B cell (primary cell): ENCODE measurements around the gene EP400. TPM values are rescaled to one million over a fixed set of nuclear protein-coding genes. Genes with fewer than 3 reads are reported as not detected.
A peak's percentile ranks its signal among the peaks of the same experiment; 100 is the strongest.

Source experiments
- ATAC-seq: fragments of 200-7000 bp; cut with Tn5 transposase; one replicate; pipeline ENCODE4 v1.10.0; 2021; ENCODE audit warnings: low read depth, mild to moderate bottlenecking, moderate number of reproducible peaks, moderate library complexity
- CTCF ChIA-PET: fragments of 350-600 bp; sonication (Branson Sonifier 250); formaldehyde crosslinking; loops from one replicate; lab custom pipeline; 2021; ENCODE audit warnings: antibody characterized with exemption, inconsistent platforms; lab: Charles Lee
- POLR2A ChIA-PET: fragments of 350-600 bp; sonication (Branson Sonifier 250); formaldehyde crosslinking; loops from one replicate; lab custom pipeline; 2021; ENCODE audit warnings: antibody characterized with exemption; lab: Charles Lee
- DNase-seq: peaks from one replicate; pipeline ENCODE4 v3.0.0; 2013
- H2AFZ ChIP-seq: 2 replicates; pipeline ENCODE4 v1.6.1; 2012; ENCODE audit warnings: mild to moderate bottlenecking, low read depth, low read length; ENCODE audit not compliant: insufficient read depth, poor library complexity, severe bottlenecking
- H3K27ac ChIP-seq, 2 donors: 1 replicate in 1 of 2; 2 replicates in 1 of 2; pipeline ENCODE4 v1.5.1; 2012 to 2013; ENCODE audit warnings: low read length in 2 of 2, mild to moderate bottlenecking in 2 of 2, moderate library complexity in 1 of 2
- H3K27me3 ChIP-seq, 4 experiments: fragments of 200-600 bp in 1 of 4; sonication (generic) in 1 of 4; replicated peaks in 1 of 4; 1 replicate in 2 of 4; 2 replicates in 2 of 4; pipeline versions ENCODE4 v1.6.1 to v1.7.0; 2013 to 2016; ENCODE audit warnings: low read length in 3 of 4, mild to moderate bottlenecking in 2 of 4, mixed read lengths in 1 of 4, moderate library complexity in 1 of 4; ENCODE audit not compliant: insufficient read depth in 4 of 4, control insufficient read depth in 3 of 4; ENCODE audit errors: control extremely low read depth in 1 of 4
- H3K36me3 ChIP-seq, 2 experiments: replicated peaks in 1 of 2; 1 replicate in 1 of 2; 2 replicates in 1 of 2; pipeline versions ENCODE4 v1.6.1 to v1.7.1; 2013; ENCODE audit warnings: low read length in 1 of 2; ENCODE audit not compliant: insufficient read depth in 2 of 2, control insufficient read depth in 1 of 2; ENCODE audit errors: control extremely low read depth in 1 of 2, extremely low read depth in 1 of 2
- H3K4me1 ChIP-seq, 2 donors: fragments of 200-600 bp in 1 of 2; sonication (generic) in 1 of 2; 1 replicate in 1 of 2; 2 replicates in 1 of 2; pipeline versions ENCODE4 v1.5.1 to v1.6.1; 2013 to 2017; ENCODE audit warnings: low read length in 2 of 2; ENCODE audit not compliant: control insufficient read depth in 2 of 2, insufficient read depth in 2 of 2
- H3K4me2 ChIP-seq: replicated peaks from 2 replicates; pipeline ENCODE3; 2012; ENCODE audit warnings: mild to moderate bottlenecking, low read depth, low read length; ENCODE audit not compliant: poor library complexity, severe bottlenecking
- H3K4me3 ChIP-seq, 5 experiments: fragments of 200-600 bp in 1 of 5; sonication (generic) in 1 of 5; 1 replicate in 3 of 5; 2 replicates in 2 of 5; pipeline versions ENCODE4 v1.5.1 to v1.7.0; 2011 to 2016; ENCODE audit warnings: low read length in 4 of 5, mild to moderate bottlenecking in 4 of 5, low read depth in 2 of 5, control low read depth in 1 of 5, moderate library complexity in 1 of 5; ENCODE audit not compliant: insufficient read depth in 1 of 5; ENCODE audit errors: control extremely low read depth in 1 of 5, extremely low read depth in 1 of 5
- H3K79me2 ChIP-seq: fragments of 200-600 bp; sonication (generic); one replicate; pipeline ENCODE4 v1.6.0; 2016; ENCODE audit warnings: low read length; ENCODE audit not compliant: control insufficient read depth, insufficient read depth
- H3K9ac ChIP-seq: fragments of 200-600 bp; sonication (generic); 2 replicates; pipeline ENCODE4 v1.6.1; 2017; ENCODE audit warnings: mild to moderate bottlenecking, low read length, moderate library complexity
- H3K9me3 ChIP-seq, 3 donors: one replicate each; pipeline versions ENCODE4 v1.6.1 to v1.7.1; 2013; ENCODE audit warnings: low read length in 2 of 3; ENCODE audit not compliant: control insufficient read depth in 2 of 3, insufficient read depth in 1 of 3; ENCODE audit errors: control extremely low read depth in 1 of 3
- H4K20me1 ChIP-seq: 2 replicates; pipeline ENCODE4 v1.6.0; 2012; ENCODE audit warnings: mild to moderate bottlenecking, low read length; ENCODE audit not compliant: insufficient read depth, control insufficient read depth, poor library complexity, severe bottlenecking
- H3K27ac Mint-ChIP-seq: one replicate; pipeline ENCODE4 v1.8.0; 2021; ENCODE audit warnings: mixed read lengths
- H3K27me3 Mint-ChIP-seq: one replicate; pipeline ENCODE4 v1.8.0; 2021; ENCODE audit warnings: mixed read lengths
- H3K4me1 Mint-ChIP-seq: one replicate; pipeline ENCODE4 v1.8.0; 2021; ENCODE audit warnings: mixed read lengths
- H3K4me3 Mint-ChIP-seq: one replicate; pipeline ENCODE4 v1.8.0; 2021; ENCODE audit warnings: mixed read lengths
- H3K9me3 Mint-ChIP-seq: one replicate; pipeline ENCODE4 v1.8.0; 2022; ENCODE audit warnings: mixed read lengths; ENCODE audit not compliant: insufficient read depth
- EZH2 ChIP-seq: IDR thresholded peaks from 2 replicates; pipeline ENCODE4 v1.6.1; 2012; ENCODE audit warnings: borderline replicate concordance, low read depth, mild to moderate bottlenecking, moderate library complexity, low read length; ENCODE audit not compliant: insufficient read depth, poor library complexity, severe bottlenecking
- WGBS: methylation state at CpG from one replicate; pipeline ENCODE4 v1.1.5; 2013; ENCODE audit warnings: missing lambda C conversion rate; ENCODE audit not compliant: insufficient coverage; 5-methylcytosine and 5-hydroxymethylcytosine counted together
- intact Hi-C: fragments of 100-400 bp; cut with micrococcal nuclease; formaldehyde crosslinking; loops from one replicate; pipeline ENCODE4 v1.10.0; 2022
- polyA plus RNA-seq: library from polyadenylated mRNA; depleted of rRNA; stranded (reverse); fragments of >200 nt; gene quantifications from 2 replicates; pipeline ENCODE4 v1.2.3, GENCODE V29; 2012
- total RNA-seq, 2 donors: library from RNA; stranded (reverse); fragments of 120-200 nt in 1 of 2; gene quantifications; 1 replicate in 1 of 2; 2 replicates in 1 of 2; pipeline versions ENCODE4 v1.2.3 to v1.2.4, GENCODE V29; 2013 to 2022
- TF ChIP-seq, protein P1 (sequence below): fragments of 200-600 bp; IDR thresholded peaks from one replicate; pipeline ENCODE4 v1.8.0; 2022; ENCODE audit warnings: antibody characterized with exemption, mild to moderate bottlenecking

The EP400 gene
- total and polyA plus RNA-seq, 2 donors (not counting 1 experiment from before 2014, with no cell fraction given), result 17.3 to 82.2 TPM

- Mint-ChIP-seq H3K9me3 (no peaks in the 10 kb centered on the region), H3K4me3 (no peak overlapping the region), H3K27ac (peak overlapping the region; percentile 26), H3K27me3 (no peaks in the 10 kb centered on the region), H3K4me1 (peaks cover 32% of the 10 kb centered on the region)
- no peak overlapping the region for H3K27ac ChIP-seq
- WGBS, result over 99% methylated on average over 23 of the region's 32 CpGs
- ATAC-seq, result no peak
- H3K9me3 ChIP-seq, result peaks cover 0 to 2% (median 0%) of the 10 kb centered on the region in 3 donors
- ChIA-PET CTCF (no interaction called here), POLR2A (no interaction called here)
- DNase-seq, result no peak
- H3K4me3 ChIP-seq, result no peak overlapping the region
- intact Hi-C loops, result no loop called here
- no peaks in the 10 kb centered on the region for H3K27me3 ChIP-seq
- H3K36me3 ChIP-seq, result peaks cover 0 to 63% of the 10 kb centered on the region in 2 experiments
- H2AFZ ChIP-seq, result no peak overlapping the region
- no peak overlapping the region for H3K4me2 ChIP-seq
- TF ChIP-seq, protein P1, sequence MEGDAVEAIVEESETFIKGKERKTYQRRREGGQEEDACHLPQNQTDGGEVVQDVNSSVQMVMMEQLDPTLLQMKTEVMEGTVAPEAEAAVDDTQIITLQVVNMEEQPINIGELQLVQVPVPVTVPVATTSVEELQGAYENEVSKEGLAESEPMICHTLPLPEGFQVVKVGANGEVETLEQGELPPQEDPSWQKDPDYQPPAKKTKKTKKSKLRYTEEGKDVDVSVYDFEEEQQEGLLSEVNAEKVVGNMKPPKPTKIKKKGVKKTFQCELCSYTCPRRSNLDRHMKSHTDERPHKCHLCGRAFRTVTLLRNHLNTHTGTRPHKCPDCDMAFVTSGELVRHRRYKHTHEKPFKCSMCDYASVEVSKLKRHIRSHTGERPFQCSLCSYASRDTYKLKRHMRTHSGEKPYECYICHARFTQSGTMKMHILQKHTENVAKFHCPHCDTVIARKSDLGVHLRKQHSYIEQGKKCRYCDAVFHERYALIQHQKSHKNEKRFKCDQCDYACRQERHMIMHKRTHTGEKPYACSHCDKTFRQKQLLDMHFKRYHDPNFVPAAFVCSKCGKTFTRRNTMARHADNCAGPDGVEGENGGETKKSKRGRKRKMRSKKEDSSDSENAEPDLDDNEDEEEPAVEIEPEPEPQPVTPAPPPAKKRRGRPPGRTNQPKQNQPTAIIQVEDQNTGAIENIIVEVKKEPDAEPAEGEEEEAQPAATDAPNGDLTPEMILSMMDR, result no peak
- TF ChIP-seq EZH2, result no peak
- H3K4me1 ChIP-seq, result peaks cover 19 to 21% of the 10 kb centered on the region in 2 donors
- H3K79me2 ChIP-seq, result no peaks in the 10 kb centered on the region
- H4K20me1 ChIP-seq, result no peaks in the 10 kb centered on the region
- H3K9ac ChIP-seq, result no peak overlapping the region
These were observed 102.6 kb downstream of the EP400 start for GRCh38 chr12:132052196-132052932.
